T-helper 2 cell (primary cell): ENCODE measurements around the gene ELP6.
A peak's percentile ranks its signal among the peaks of the same experiment; 100 is the strongest.

Experiments used
- DNase-seq, 5 experiments: peaks; one replicate each; pipeline versions ENCODE4 v3.0.0 to v3.0.0-alpha.2; 2012 to 2022
- total RNA-seq, 2 donors: gene quantifications; one replicate each; lab custom pipeline; 2026; lab: John Stamatoyannopoulos, UW

The ELP6 gene
- total RNA-seq = 7.8 to 18.5 reads per million in 2 donors

- peak; percentile 92 to 98 (median 97) for DNase-seq
Measured at GRCh38 chr3:47513125-47513929, at the start of gene ELP6. ELP6 (minus strand) TSS chr3:47513712; CDS start chr3:47513590, 122 bp downstream.

DNA sequence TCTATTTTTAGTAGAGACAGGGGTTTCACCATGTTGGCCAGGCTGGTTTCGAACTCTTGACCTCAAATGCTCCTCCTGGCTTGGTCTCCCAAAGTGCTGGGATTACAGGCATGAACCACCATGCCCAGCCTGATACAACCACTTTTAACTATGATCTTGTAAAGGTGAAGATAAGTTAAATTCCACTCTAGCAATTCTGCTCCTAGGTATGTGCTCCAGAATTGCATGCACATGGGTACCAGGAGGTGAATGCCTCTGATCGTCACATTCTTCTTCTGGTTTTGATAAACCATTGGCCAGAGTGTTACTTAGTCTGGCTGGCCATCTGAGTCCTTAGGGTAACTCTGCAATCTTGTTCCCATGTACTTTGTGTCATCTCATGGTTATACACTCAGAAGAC, 42.8 kb upstream of the ELP6 start:
- DNase-seq = no peak

DNA sequence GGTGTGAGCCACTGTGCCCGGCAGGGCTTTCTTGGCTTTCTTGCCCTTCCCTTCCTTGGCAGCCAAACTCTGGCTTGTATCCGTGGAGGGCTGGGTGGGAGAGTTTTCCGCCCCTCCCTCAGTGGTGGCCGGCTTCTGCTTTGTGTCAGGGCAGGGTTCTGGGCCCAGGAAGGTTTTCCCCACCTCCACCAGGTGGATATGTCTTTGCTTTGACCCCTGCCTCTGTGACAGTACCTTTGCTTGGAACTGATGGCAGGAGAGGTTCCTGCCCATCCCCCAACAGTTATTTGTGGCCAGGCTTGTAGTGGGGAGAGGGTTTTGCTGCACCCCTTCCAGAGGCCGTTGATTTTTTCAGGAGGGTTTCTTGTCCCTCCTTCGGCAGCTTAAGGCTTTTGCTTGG, 40.8 kb upstream of the ELP6 start:
- DNase-seq = no peak

DNA sequence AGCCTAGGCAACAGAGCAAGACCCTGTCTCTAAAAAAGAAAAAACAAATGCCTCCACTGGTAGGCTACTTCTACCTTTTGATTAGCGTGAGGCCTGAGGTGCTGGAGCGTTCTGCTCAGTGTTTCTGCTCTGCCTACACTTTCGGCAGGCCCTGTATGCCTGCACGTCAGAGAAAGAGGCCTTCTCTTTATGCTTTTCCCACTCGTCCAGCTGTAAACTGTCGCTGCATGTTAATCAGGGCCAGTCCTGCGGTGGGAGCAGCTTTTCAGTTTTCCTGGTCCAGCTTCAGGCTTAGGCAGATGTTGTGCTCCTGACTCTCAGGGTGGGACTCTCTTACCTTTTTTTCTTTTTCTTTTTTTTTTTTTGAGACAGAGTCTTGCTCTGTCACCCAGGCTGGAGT, 39.9 kb upstream of the ELP6 start:
- no peak for DNase-seq

DNA sequence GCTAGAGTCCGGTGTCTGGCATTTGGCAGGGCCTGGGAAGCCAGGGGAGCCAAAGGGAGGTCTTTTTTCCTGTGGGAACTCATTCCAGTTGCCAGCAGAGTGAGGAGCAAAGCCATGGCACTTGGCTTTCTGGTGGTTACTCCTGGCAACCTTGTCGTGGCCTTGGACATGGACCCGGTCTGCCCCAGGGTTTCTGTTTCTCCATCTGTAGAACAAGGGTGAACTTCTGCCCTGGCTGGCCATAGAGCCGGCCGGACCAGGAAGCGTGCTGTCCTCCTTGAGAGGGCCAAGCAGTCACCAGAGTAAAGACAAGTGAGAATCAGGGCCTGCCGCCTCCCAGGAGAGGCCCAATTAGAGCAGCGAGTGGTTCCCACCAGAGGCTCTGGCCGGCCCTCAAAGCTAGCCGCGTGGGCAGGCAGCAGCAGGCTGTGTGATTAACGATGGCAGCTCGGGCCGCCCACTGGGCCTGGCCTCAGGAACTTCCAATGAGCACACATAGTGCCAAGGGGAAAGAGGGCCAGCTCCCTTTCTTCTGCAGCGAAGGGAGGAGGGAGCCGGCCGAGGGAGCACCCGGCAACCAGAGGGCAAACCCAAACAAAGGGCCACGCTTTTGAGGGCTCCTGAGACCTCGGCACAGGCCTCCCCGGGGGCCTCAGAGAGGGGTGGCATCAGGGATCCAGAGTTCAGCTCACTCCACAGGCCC, 29.1 kb upstream of the ELP6 start:
- no peak for DNase-seq

DNA sequence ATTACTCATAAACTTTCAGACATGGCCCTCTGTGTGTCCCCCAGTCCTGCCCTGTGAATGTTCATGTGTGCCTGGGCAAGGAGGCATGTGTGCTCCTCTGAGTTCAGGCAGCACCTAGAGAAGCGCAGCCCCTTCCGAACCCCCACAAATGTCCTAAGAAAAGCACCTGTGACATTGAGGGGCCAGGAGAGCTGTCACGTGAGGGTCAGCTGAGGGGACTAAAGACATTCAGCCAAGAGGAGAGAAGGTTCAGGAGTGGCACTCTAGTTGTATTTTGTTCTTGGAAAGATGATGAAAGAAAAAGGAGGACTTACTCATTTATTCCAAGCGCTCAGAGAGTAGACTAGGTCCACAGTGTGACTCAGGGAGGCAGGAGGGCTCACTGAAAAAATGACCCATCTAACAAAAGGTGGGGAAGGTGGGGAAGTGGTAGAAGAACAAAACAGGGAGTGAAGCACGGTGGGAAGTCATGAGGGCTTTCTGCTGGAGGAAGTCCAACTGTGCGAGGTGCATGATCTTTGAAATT, 28.1 kb upstream of the ELP6 start:
- DNase-seq = no peak

DNA sequence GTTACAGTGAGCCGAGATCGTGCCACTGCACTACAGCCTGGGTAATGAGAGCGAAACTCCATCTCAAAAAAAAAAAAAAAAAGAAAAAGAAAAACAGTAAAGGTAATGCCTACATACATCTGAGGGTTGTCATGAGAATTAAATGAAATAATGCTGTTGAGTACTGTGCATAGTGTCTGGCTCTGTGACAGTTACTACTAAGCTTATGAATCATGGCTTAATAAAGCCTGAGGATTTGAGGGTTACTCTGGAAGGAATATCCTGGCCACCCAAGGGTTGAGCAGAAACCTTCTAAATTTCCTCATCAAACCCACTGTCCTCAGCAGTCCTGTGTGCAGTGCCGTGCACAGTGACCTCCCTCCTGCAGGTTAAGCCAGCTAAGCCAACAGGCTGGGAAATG, 26.8 kb upstream of the ELP6 start:
- DNase-seq = no peak

- DNase-seq = no peak
Measured at GRCh38 chr3:47536967-47537366, 23.5 kb upstream of the ELP6 start.

DNA sequence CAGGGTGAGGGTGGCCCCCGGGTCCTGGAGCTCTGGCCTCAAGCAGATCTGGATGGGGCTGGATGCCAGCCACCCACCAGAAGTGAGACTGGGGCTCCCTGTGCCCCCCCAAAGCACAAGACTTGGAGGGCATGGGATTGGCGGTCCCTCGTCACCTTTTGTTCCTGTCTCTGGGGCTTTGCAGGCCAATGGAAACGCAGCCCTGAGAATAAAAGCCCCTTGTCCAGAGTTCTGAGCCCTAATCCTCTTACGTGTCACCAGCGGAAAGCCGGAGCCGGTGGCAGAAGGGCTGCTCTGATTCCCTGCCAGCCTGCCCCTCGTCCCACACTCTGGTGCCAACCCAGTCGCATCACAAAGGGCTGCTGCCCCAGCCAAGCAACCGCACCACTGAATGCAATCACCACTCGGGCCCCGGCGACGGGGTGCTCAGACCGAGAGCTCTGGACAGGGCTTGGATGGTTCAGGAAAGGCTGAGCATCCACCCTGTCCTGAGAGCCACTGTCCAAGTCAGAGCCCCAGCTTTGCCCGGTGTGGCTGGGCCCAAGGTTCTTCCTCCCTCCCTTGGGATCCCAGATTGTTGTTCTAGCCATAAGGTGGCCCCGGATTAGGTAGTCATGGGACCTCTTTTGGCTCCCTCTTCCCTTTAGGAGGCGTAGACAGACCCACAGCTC, 22.8 kb upstream of the ELP6 start:
- no peak for DNase-seq

DNA sequence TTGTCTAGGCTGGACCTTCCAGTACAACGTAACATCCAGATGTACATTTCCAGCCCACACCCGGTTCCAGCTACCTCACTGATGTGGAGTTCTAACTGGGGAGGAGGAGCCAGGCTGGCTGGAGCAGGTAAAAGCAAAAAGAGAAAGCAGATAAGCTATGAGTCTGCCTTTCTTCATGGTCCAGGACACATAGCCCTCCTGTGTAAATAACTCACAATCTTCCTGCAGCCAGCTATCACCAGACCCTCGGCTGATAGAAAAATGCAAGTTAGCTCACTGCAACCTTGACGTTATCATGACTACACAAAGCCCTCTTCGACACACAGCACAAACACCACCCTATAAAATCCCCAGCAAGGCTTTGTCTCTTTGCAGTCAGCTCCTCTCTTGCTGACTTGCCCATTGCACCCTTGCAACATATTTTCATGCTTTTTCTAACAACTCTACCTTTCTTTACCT, 20.5 kb upstream of the ELP6 start:
- no peak for DNase-seq

DNA sequence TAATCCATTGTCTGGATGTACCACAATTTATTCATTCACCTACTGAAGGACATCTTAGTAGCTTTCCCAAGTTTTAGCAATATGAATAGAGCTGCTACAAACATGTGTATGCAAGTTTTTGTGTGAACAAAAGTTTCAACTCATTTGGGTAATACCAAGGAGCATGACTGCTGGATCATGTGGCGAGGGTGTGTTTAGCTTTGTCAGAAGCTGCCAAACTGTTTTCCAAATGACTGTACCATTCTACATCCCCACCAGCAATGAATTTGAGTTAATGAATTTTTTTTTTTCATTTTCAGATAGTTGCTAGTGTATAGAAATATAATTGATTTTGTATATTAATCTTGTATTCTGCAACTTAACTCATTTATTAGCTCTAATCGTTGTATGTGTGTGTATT, 20.0 kb upstream of the ELP6 start:
- DNase-seq = peak in 1 of 5 experiments; percentile 43

DNA sequence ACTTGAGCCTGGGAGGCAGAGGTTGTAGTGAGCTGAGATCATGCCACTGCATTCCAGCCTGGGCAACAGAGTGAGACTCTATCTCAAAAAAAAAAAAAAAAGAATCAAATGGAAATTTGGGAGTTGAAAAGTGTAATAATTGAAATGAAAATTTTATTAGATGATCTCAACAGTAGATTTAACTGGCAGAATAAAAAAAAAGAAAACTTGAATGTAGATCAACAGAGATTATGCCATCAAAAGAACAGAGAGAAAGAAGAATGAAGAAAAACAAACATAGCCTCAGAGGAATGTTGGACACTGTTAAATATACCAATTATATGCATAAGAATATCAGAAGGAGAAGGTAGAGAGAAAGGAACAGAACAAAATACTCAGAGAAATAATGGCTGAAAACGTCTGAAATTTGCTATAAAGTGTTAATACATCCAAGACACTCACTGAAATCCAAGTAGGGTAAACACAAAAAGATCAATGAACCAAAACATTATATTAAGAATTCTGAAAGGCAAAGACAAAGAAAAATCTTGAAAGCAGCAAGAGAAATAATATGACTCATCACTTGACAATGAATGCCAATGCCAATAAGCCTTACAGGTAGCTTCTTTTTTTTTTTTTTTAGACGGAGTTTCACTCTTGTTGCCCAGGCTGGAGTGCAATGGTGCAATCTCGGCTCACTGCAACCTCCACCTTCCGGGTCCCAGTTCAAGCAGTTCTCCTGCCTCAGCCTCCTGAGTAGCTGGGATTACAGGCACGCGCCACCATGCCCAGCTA, 14.6 kb upstream of the ELP6 start:
- no peak for DNase-seq

DNA sequence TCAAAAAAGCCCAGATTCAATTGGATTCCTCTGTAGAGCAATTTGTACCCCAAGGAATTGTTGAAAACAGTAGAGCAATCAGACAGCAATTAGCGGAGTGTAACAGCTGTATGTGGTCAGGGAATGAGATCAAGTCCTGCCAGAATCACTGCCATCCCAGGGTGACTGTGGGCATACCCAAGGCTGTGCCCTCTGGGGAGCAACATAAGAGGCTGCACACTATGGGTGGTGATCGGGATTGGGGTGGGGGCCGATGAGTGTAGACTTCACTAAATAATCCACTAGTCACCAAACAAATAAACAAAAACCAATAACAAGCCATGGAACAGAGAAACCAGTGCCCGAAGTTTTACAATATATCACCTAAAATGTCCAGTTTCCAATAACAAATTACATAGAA, 12.1 kb upstream of the ELP6 start:
- DNase-seq = no peak

DNA sequence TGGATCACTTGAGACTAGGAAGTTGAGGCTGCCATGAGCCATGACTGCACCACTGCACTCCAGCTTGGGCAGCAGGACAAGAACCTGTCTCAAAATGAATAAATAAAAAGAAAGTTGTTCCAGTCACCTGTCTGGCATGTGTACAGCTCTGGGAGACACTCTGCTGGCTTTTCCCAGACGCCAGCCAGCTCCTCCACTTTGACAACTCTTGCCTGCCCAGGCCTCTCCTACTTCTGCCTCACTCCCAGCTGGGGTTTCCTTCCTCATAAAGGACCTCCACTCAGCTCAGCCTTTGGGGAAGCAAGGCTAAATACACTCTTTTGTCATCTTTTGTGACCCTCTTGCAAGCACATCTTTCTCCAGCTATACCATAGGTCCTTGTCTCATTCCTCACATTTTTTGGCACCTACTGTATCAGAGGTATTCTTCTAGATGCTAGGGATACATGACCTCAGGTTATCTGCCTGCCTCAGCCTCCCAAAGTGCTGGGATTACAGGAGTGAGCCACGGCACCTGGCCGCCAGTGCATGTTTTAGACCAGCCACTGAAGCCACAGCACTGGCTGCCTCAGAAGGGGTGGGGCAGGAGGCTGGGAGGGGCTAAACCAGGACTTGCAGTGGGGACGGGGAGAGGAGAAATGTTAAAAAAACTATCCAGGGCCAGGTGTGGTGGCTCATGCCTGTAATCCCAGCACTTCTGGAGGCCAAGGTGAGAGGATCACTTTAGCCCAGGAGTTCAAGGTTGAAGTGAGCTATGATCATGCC, 10.0 kb upstream of the ELP6 start:
- DNase-seq = no peak

GRCh38 chr3:47522082-47522987, 8.8 kb upstream of the ELP6 start:
- peak; percentile 26 to 85 (median 55) for DNase-seq

DNA sequence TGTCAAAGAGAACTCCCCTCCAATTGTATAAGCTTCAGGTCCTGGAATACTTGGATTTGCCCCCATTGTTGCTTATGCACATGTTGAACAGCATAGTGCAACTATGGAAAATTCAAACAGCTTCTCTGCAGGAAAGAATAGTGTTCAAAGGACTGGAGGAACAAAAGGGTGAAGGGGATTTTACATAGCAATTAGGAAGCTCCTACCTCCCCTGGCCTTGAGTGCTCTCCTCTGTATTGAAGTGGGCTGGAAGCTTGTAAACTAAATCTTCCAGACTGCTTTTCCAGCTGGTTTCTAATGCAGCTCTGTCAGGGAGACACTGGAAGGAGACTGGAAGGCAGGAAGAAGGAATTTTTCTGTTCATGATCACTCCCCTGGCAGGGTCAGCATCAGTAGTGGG, 7.2 kb upstream of the ELP6 start:
- no peak for DNase-seq

- DNase-seq = no peak
Measured at GRCh38 chr3:47517937-47518336, 4.4 kb upstream of the ELP6 start.

GRCh38 chr3:47515864-47516319, 2.4 kb upstream of the ELP6 start:
- DNase-seq = no peak

- no peak for DNase-seq
Measured at GRCh38 chr3:47515100-47515499, 1.6 kb upstream of the ELP6 start.

DNA sequence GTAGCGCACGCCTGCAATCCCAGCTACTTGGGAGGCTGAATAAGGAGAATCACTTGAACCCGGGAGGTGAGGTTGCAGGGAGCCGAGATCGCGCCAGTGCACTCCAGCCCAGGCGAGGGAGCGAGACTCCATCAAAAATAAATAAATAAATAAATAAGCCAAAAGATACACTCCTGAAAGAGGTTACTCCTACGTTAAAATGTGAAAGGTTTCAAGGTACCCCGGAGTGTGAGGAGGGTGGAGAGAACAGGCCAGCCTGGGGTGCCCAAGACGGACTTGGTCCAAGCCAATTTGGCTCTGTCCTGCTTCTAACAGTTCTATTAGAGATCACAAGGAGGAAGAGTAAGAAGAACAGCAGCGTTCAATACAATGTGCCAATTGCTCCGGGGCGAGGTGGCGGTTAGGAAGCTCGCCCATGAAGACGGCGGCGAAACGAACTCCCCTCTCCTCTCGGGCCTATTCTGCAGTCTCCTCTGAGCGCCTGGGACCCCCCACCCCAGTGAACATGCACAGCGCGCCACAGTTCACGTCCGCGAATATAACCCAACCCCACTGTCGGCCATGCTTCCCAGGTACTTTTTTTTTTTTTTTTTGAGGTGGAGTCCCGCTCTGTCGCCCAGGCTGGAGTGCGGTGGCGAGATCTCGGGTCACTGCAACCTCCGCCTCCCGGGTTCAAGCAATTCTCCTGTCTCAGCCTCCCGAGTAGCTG, 942 bp downstream of the ELP6 start:
- DNase-seq = peak in 3 of 5 experiments; percentile 5 to 52 (median 13)
